ENCODE results near the gene NLK.

Gene NLK

DNA sequence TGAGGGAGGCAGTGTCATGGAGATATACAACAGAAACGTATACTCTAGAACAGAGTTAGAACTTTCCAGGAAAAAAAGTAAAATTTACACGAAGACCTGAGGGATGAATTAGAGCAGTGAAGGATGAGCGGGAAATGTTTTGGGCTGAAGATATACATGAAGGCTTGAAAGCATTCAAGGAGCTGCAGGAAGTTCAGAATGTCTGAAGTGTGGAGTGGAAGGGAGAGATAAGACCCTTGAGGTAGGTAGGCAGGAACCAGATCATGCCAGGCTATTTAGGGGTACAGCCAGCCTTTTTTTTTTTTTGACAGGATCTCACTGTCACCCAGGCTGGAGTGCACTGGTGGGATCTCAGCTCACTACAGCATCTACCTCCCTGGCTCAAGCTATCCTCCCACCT, 3.2 kb upstream of the NLK start:
- Histone ChIP-seq H3K27ac (no peak overlapping the region), H3K4me3 (no peak overlapping the region)
- TF ChIP-seq, protein P1, sequence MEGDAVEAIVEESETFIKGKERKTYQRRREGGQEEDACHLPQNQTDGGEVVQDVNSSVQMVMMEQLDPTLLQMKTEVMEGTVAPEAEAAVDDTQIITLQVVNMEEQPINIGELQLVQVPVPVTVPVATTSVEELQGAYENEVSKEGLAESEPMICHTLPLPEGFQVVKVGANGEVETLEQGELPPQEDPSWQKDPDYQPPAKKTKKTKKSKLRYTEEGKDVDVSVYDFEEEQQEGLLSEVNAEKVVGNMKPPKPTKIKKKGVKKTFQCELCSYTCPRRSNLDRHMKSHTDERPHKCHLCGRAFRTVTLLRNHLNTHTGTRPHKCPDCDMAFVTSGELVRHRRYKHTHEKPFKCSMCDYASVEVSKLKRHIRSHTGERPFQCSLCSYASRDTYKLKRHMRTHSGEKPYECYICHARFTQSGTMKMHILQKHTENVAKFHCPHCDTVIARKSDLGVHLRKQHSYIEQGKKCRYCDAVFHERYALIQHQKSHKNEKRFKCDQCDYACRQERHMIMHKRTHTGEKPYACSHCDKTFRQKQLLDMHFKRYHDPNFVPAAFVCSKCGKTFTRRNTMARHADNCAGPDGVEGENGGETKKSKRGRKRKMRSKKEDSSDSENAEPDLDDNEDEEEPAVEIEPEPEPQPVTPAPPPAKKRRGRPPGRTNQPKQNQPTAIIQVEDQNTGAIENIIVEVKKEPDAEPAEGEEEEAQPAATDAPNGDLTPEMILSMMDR (IDR thresholded peaks at IDR 0.05): no peak
- no peak for DNase-seq (ENCODE audit: low spot score)

DNA sequence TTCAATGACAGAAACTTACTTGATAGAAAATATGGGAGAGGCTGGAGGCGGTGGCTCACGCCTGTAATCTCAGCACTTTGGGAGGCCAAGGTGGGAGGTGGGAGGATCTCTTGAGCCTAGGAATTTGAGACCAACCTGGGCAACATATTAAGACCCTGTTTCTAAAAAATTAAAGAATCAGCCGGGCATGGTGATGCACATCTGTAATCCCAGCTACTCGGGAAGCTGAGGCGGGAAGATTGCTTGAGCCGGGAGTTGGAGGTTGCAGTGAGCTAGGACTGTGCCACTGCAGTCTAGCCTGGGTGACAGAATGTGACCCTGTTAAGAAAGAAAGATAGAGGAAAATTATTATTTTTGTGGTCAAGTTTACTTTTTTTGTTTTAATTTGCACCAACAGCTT, 2.1 kb upstream of the NLK start:
- TF ChIP-seq, protein P1 (IDR thresholded peaks at IDR 0.05): no peak
- DNase-seq (ENCODE audit: low spot score): no peak
- H3K27ac ChIP-seq: peak overlapping the region in 1 of 2 donors; percentile 13
- H3K4me3 ChIP-seq: peak overlapping the region; percentile 55

DNA sequence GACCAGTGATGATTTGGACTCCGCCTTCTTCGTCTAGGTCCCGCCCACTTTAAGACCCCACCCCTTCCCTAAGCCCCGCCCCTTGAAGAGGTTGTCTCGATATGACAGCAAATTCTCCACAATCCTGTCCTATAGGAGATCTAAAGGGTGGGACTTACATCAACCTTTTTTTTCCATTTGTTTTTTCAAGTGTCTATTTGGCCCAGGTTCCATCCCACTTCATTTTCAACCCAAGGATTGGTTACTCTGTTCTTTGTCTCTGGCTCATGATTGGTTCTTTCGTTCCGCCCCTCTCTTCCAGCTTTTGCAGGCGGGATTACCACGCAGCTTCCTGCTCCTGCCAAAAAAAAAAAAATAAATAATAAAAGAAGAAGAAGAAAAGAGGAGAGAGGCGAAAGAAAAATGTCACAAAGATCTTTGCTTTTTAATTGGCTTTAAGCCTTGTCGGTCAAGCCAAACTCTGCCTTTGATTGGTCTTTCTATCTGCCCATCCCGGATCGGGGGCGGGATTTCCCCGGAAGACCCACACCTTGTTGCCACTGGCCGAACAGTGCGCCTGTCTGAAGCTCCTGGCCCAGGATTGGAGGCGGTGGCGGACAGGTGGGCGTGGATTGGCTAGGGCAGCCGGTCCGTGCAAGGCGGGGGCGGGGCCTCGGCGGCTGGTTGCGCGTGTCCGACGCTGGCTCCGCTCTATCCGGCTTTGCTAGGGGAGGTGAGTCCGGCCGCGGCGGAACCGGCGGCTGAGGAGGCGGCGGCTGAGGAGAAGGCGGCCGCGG, 1.2 kb upstream of the NLK start:
- Histone ChIP-seq H3K4me3 (peak overlapping the region; percentile 94), H3K27ac (peak overlapping the region; percentile 75 to 95)
- peak; percentile 100 for DNase-seq (ENCODE audit: low spot score)
- TF ChIP-seq, protein P1 (IDR thresholded peaks at IDR 0.05): no peak

DNA sequence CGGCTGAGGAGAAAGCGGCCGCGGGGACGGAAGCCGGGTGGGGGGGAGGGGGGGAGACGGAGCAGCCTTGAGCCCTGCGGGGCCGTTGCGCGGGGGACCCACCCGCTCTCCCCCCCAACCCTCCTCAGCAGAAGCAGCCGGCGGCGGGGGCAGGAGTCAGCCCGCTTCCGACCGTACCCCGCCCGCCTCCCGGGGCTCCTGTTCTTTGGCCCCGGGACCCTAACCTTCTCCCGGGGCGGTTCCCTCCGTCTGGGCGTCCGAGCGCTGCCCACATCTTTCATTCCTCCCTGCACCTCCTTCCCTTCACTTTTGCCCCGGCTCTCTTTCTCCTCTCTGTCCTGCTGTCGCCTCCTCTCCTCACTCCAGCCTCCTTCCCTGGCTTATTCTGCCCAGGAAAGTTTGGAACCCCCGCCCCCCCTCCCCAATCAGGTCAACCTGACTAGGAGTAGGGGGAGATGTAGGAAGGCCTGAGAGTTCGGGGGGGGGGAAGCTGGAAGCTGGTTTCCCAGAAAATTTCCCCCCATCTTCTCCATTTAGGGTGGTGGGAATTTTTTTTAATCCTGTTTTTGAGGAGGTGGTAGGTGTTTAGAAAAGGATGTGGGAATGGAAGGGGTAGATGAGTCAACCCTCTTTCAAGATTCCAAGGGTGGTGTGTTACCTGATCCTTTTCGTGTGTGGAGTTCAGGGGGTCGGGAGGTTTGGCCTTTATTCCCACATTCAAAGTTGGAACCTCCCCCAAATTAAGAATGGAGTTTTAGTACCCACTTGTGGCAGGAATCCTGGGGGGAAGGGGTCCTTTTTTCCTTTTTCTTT, 427 bp upstream of the NLK start:
- Histone ChIP-seq H3K27ac (peak overlapping the region; percentile 75 to 95), H3K4me3 (peak overlapping the region; percentile 94)
- DNase-seq (ENCODE audit: low spot score): no peak
- TF ChIP-seq, protein P1 (IDR thresholded peaks at IDR 0.05): no peak

DNA sequence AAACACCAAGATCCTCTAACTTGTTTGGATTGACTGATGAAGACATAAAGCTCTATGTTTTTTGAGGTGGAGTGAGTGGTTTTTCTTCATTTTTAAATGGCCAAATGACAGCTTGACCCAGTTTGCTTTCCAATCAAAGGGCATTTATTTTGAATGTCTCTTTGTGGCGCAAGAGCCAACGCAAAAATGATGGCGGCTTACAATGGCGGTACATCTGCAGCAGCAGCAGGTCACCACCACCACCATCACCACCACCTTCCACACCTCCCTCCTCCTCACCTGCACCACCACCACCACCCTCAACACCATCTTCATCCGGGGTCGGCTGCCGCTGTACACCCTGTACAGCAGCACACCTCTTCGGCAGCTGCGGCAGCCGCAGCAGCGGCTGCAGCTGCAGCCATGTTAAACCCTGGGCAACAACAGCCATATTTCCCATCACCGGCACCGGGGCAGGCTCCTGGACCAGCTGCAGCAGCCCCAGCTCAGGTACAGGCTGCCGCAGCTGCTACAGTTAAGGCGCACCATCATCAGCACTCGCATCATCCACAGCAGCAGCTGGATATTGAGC, 329 bp downstream of the NLK start:
- Histone ChIP-seq H3K4me3 (peak overlapping the region; percentile 94), H3K27ac (no peak overlapping the region)
- TF ChIP-seq, protein P1 (IDR thresholded peaks at IDR 0.05): no peak
- no peak for DNase-seq (ENCODE audit: low spot score)

DNA sequence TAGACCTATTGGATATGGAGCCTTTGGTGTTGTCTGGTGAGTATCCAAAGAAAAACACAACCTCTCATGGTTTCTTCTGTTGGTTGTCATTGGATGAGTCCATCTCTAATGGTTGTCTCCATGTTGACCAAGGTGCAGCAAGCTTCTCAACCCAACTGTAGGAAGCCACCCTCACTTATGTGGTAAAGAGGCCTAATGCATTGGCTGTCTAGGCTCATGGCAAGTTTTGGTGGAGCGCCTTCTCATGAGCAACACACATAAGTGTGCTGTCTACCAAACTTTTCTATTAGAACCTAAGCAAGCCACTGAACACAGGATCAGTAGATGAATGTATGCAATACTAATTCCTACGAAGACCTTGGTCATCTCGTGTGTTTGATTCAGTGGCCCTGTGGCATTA, 819 bp downstream of the NLK start:
- DNase-seq (ENCODE audit: low spot score): no peak
- Histone ChIP-seq H3K27ac (no peak overlapping the region), H3K4me3 (peak overlapping the region; percentile 94)
- TF ChIP-seq, protein P1 (IDR thresholded peaks at IDR 0.05): no peak

Measured in coronary artery (tissue), 2 donors.